Tibial nerve (tissue), 4 donors: ENCODE data around the gene BAHCC1. TPM values are rescaled to one million over a fixed set of nuclear protein-coding genes. Genes with fewer than 3 reads are reported as not detected.

ENCODE experiments used
- DNase-seq, 2 donors: peaks; one replicate each; pipeline ENCODE4 v3.0.0-alpha.2; 2019; ENCODE audit warnings: low spot score in 2 of 2
- H3K27ac ChIP-seq, 4 donors: fragments of 200-600 bp; sonication (generic) in 3 of 4; one replicate each; pipeline ENCODE4 v1.5.1; 2017 to 2019; ENCODE audit warnings: mild to moderate bottlenecking in 1 of 4
- H3K27me3 ChIP-seq, 2 donors: fragments of 200-600 bp; sonication (generic) in 1 of 2; one replicate each; pipeline versions ENCODE4 v1.5.1 to v1.6.0; 2017 to 2019
- H3K36me3 ChIP-seq, 3 donors: fragments of 200-600 bp; sonication (generic); one replicate each; pipeline ENCODE4 v1.5.1; 2018 to 2019
- H3K4me1 ChIP-seq, 4 donors: fragments of 200-600 bp; sonication (generic) in 3 of 4; one replicate each; pipeline ENCODE4 v1.5.1; 2017 to 2019
- H3K4me3 ChIP-seq, 4 donors: fragments of 200-600 bp; sonication (generic) in 3 of 4; one replicate each; pipeline ENCODE4 v1.5.1; 2017 to 2019; ENCODE audit warnings: mild to moderate bottlenecking in 1 of 4, moderate library complexity in 1 of 4
- H3K9me3 ChIP-seq, 4 donors: fragments of 200-600 bp; sonication (generic) in 3 of 4; one replicate each; pipeline ENCODE4 v1.5.1; 2017 to 2019
- CTCF ChIP-seq, 5 experiments: fragments of 200-600 bp in 3 of 5; fragments of 450-650 bp in 2 of 5; sonication (generic) in 3 of 5; IDR thresholded peaks; one replicate each; pipeline ENCODE4 v1.5.1; 2016 to 2019; ENCODE audit warnings: antibody characterized with exemption in 5 of 5, mild to moderate bottlenecking in 3 of 5, moderate library complexity in 2 of 5
- EP300 ChIP-seq, 2 donors: sonication (generic); formaldehyde crosslinking; IDR thresholded peaks; one replicate each; pipeline ENCODE4 v1.6.1; 2017; ENCODE audit warnings: antibody characterized with exemption in 2 of 2, mild to moderate bottlenecking in 1 of 2
- POLR2A ChIP-seq, 2 donors: fragments of 450-650 bp; IDR thresholded peaks; one replicate each; pipeline ENCODE4 v1.6.1; 2017; ENCODE audit warnings: antibody characterized with exemption in 2 of 2, mild to moderate bottlenecking in 2 of 2, moderate library complexity in 2 of 2
- WGBS, 2 donors: methylation state at CpG; one replicate each; pipeline ENCODE4 v1.1.5; 2018; 5-methylcytosine and 5-hydroxymethylcytosine counted together
- total RNA-seq, 4 donors: library from RNA; depleted of rRNA; stranded (reverse); fragments of >200 nt; gene quantifications; one replicate each; pipeline ENCODE4 v1.1.0, GENCODE V29; 2016

BAHCC1 gene
- total RNA-seq, 4 donors from 2014 or later = 15.1 to 38.7 (median 27.4) TPM

GRCh38 chr17:81365148-81365600, 30.1 kb upstream of the BAHCC1 start:
- H3K9me3 ChIP-seq = no peaks in the 10 kb centered on the region
- peaks cover 0 to 6% of the 10 kb centered on the region in 2 donors for H3K27me3 ChIP-seq
- no peaks in the 10 kb centered on the region for H3K36me3 ChIP-seq
- peak overlapping the region in 2 of 4 donors; percentile 63 to 68 for H3K27ac ChIP-seq
- H3K4me1 ChIP-seq = peaks cover 0 to 27% (median 9%) of the 10 kb centered on the region in 4 donors
- 19 to 30% methylated on average over 13 to 18 of the region's 22 CpGs for WGBS, 2 donors
- H3K4me3 ChIP-seq = peak overlapping the region in 2 of 4 donors; percentile 19 to 31
- TF ChIP-seq EP300 (IDR thresholded peaks at IDR 0.05) (no peak), CTCF (IDR thresholded peaks at IDR 0.05) (no peak), POLR2A (IDR thresholded peaks at IDR 0.05) (peak in 1 of 2 donors; percentile 28)
- no peak for DNase-seq

- DNase-seq = no peak
- H3K4me3 ChIP-seq = peak overlapping the region in 1 of 4 donors; percentile 19
Measured at GRCh38 chr17:81365601-81366585, 29.4 kb upstream of the BAHCC1 start.

GRCh38 chr17:81366648-81367047, 28.6 kb upstream of the BAHCC1 start:
- H3K4me3 ChIP-seq = no peak overlapping the region
- 95% methylated on average over 11 of the region's 11 CpGs for WGBS, 2 donors
- no peak for TF ChIP-seq EP300 (IDR thresholded peaks at IDR 0.05)
- TF ChIP-seq POLR2A (IDR thresholded peaks at IDR 0.05) = no peak
- TF ChIP-seq CTCF (IDR thresholded peaks at IDR 0.05) = no peak
- no peak overlapping the region for H3K27ac ChIP-seq
- H3K9me3 ChIP-seq = no peaks in the 10 kb centered on the region
- DNase-seq = no peak
- peaks cover 0 to 27% (median 9%) of the 10 kb centered on the region in 4 donors for H3K4me1 ChIP-seq
- H3K27me3 ChIP-seq = peaks cover 0 to 6% of the 10 kb centered on the region in 2 donors
- no peaks in the 10 kb centered on the region for H3K36me3 ChIP-seq

More at GRCh38 chr17:81365601-81366585, 29.4 kb upstream of the BAHCC1 start:
- peak overlapping the region in 2 of 4 donors; percentile 63 to 68 for H3K27ac ChIP-seq
- H3K36me3 ChIP-seq = no peaks in the 10 kb centered on the region
- H3K9me3 ChIP-seq = no peaks in the 10 kb centered on the region
- WGBS, 2 donors = 51 to 71% methylated on average over 22 to 28 of the region's 30 CpGs
- H3K27me3 ChIP-seq = peaks cover 0 to 6% of the 10 kb centered on the region in 2 donors
- H3K4me1 ChIP-seq = peaks cover 0 to 27% (median 9%) of the 10 kb centered on the region in 4 donors
- TF ChIP-seq POLR2A (IDR thresholded peaks at IDR 0.05) (no peak), EP300 (IDR thresholded peaks at IDR 0.05) (peak in 1 of 2 donors; percentile 17), CTCF (IDR thresholded peaks at IDR 0.05) (no peak)

GRCh38 chr17:81367171-81367570, 28.1 kb upstream of the BAHCC1 start:
- WGBS, 2 donors = 86 to 88% methylated on average over 8 to 12 of the region's 12 CpGs
- Histone ChIP-seq H3K27ac (no peak overlapping the region), H3K27me3 (peaks cover 0 to 6% of the 10 kb centered on the region in 2 donors), H3K4me1 (peaks cover 0 to 31% (median 11%) of the 10 kb centered on the region in 4 donors), H3K9me3 (no peaks in the 10 kb centered on the region), H3K4me3 (no peak overlapping the region), H3K36me3 (no peaks in the 10 kb centered on the region)
- TF ChIP-seq EP300 (IDR thresholded peaks at IDR 0.05) (no peak), POLR2A (IDR thresholded peaks at IDR 0.05) (no peak), CTCF (IDR thresholded peaks at IDR 0.05) (no peak)
- DNase-seq = no peak
